Stimulated activated CD4-positive, alpha-beta T cell treated with anti-CD3 and anti-CD28 coated beads, Interleukin-12 subunit alpha, Interleukin-12 subunit beta, amount 100 ng/mL, for 48 hours (primary cell): ENCODE data around the gene CASP8.
"Not testable (repeated sequence)": the region's sequence is repeated elsewhere in the genome, so short reads cannot be mapped to it uniquely, and the experiment has no call there.

Experiments used
- DNase-seq, 3 donors: peaks; one replicate each; pipeline ENCODE4 v3.0.0-alpha.2; 2020; ENCODE audit warnings: low read depth in 2 of 3, low spot score in 1 of 3

The CASP8 gene

GRCh38 chr2:201260302-201260800, at the start of gene CASP8:
CASP8 (plus strand) TSS chr2:201260536; CDS start chr2:201266487, 5,951 bp downstream.
- DNase-seq = peak; percentile 40 to 51 (median 50)

GRCh38 chr2:201215963-201216362, 44.4 kb upstream of the CASP8 start:
- DNase-seq = no peak

- no peak for DNase-seq
Observed at GRCh38 chr2:201216918-201217317, 43.4 kb upstream of the CASP8 start.

DNA sequence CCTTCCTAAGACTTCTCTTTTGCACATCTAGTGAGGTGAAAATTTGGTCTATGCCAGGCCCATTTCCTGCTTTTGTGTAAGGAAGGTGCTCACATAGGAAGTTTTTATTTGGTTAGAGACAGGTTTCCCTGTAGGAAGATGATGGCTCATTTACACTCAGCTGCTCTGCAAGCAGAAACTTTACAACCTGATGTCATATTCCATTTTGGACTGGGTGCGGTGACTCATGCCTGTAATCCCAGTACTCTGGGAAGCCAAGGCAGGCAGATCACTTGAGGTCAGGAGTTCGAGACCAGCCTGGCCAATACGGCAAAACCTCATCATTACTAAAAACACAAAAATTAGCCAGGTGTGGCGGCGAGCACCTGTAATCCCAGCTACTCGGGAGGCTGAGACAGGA, 41.6 kb upstream of the CASP8 start:
- no peak for DNase-seq

DNA sequence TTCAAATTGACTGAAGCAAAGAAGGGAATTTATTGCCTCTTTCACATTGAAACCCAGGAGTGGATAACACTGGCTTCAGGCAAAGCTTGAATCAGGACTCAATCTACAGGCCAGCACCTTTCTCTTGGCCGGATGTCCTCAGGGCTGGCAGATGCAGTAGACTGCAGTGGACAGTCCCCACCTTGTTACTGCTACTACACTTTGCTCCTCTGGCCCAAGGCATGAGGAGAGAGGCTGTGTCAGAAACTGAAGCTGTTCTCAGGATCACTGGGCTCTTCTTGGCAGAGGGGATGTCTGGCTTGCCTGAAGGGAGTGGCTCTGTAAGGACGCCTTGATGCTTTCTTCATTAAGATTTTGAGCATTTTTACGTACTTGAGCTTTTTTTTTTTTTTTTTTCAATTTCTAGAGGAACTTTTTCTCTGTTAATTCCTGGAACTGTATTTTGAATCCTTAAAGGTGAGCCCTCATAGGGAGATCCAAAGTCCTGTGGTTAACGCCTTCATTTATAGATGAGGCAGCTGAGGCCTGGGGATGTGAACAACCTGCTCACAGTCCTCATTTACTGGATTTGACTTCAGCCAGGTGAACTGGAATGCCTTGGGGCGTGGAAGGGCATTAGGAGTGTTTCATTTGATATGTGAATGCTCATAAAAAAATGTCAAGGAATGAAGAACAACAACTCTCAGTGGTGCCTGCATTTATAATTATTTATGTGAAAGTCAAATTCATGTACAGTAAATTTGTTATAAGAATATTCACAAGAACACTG, 40.8 kb upstream of the CASP8 start:
- no peak for DNase-seq

GRCh38 chr2:201220102-201220570, 40.2 kb upstream of the CASP8 start:
- no peak for DNase-seq

DNA sequence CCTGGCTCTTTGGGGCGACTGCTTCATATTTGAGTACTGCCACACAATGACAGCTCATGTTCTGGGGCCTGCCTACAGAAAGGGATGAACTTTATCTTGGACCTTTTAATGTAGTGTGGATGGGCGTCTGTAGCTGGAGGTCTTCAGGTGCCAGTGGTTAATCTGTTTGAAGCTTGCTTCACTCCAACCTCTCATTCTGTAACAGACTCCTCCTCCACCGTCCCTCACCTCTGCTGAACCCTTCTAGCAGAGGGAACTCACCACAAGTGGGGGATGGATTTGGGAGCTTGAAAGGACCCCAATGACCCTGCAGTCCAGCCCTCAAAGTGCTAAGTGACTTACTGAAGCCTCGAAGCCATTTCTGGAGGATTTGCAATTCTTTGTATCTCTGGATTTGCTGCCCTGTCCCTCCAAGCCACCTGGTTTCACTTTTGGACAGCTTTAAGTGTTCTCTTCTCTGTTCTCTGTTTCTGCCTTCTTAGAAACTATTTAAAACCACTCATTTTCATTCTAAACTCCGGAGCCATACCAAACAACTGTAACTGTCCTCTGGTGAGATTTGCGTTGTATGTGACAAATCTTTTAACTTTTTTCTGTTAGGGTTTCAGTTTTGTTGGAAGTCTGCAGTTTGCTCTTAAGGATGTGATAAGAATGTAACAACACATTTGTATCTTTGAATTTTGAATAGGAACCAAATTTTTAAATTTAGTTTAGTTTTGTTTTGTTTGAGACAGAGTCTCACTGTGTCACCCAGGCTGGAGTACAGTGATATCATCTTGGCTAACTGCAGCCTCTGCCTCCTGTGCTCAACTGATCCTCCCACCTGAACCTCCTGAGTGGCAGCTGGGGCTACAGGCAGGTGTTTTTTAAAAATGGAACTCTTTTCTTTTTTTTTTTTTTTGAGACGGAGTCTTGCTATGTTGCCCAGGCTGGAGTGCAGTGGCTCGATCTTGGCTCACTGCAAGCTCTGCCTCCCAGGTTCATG, 37.0 kb upstream of the CASP8 start:
- DNase-seq = no peak

DNA sequence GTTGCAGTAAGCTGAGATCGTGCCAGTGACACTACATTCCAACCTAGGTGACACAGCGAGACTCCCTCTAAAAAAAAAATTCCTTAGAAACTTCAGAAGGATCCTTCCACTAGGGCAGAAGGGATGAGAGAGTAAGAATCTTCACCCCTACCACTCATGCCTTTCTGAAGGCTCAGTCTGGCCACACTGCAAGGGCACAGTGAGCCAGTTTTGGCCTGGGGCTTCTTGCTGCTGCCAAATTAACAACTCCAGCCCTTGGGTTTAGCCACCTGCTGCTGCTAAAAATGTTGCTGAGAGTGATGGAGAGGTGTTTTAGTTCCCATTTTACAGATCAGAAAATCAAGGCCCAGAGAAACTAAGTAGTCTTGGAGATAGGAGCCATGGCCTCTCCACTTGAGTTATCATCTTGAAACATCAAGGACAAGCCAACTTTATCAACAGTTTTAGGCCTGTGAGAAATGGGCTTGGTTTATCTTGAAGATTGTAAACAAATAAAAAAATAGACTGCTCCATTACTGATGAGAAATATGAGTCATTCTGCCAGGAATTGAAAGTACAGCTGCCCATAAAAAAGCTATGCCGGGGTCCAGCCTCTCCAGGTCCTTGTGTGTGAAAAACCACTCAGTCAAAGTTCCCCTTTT, 31.9 kb upstream of the CASP8 start:
- DNase-seq = no peak

DNA sequence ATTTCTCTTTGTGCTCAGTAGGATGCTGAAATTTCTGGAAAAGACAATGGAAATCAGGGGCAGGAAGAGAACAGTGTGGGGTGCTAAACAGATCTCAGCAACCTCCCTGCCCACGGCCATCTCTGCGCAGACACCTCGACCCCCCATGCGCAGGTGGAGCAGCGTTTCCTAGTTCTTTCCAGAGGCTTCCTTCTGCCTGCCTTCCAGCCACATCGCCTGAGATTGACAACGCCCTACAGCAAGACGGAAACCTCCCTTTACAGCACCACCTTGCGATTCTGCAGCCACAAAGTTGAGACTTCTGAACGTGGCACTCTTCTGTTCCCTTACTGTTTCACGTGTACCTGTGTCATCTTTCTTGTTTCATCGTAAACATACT, 31.4 kb upstream of the CASP8 start:
- DNase-seq = no peak

DNA sequence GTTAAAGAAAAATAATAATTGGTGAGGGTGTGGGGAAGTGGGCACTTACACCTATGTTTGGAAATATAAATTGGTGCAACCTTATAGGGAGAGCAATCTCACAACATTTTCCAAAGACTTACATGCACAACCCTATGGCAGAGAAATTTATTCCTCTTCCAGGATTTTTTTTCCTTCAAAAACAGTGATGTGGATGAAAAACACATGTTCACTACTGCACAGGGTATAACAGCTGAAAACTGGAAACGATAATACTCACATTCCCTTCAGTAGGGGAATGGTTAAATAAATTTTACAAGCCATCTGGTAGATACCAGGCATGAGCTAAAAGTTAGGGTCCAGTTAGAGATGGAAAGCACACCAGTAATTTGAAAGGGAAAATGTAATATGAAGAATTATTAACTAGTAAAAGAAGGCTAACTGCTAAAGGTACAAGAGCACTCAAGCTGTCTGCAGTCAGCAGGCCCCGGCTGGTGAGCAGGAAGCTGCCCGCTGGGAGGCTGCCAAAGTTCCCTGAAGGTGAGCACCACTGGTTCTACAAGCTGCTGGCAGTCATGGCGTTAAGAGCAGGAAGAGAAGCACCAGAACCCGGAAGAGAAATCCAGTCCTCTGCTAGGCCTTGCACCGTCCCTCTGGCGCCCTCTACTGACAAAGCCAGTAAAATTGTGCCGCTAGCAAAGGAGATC, 28.4 kb upstream of the CASP8 start:
- peak; percentile 87 to 94 (median 87) for DNase-seq

DNA sequence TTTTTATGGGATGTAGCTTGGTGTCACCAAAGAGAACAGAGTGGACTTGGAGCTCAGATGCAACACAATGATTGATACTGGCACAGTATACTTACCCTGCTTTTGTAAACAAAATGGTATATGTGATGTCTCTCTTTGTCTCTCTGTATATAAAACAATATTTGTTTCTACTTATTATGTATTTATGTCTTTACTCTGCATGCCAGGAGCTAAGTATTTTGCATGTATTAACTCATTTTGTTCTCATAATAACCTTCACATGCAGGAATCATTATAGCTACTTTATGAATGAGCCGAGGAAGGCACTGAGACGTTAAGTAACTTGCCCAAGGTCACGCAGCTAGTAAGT, 27.9 kb upstream of the CASP8 start:
- no peak for DNase-seq

DNA sequence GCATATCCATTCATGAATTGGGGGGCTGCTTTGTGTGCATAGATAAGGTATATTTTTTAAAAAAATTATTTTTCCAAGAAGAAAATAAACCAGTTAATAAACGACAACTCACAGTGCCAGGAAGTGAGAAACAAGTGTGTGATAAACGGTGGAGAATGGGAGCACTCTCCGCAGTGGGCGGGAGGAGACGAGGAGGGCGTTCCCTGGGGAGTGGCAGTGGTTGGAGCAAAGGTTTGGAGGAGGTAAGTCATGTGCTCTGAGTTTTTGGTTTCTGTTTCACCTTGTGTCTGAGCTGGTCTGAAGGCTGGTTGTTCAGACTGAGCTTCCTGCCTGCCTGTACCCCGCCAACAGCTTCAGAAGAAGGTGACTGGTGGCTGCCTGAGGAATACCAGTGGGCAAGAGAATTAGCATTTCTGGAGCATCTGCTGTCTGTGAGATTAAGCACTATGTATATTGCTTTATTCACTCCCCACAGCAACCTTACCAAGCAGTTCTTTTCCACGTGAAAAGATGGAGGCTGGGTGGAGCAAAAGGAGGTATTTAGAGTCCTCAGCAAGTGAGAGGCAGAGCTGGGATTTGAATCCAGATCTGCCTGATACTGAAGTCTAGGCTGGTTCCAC, 27.0 kb upstream of the CASP8 start:
- peak; percentile 79 to 85 (median 83) for DNase-seq

GRCh38 chr2:201233812-201234662, 26.3 kb upstream of the CASP8 start:
- no peak for DNase-seq

GRCh38 chr2:201234663-201235135, 25.6 kb upstream of the CASP8 start:
- DNase-seq = no peak

DNA sequence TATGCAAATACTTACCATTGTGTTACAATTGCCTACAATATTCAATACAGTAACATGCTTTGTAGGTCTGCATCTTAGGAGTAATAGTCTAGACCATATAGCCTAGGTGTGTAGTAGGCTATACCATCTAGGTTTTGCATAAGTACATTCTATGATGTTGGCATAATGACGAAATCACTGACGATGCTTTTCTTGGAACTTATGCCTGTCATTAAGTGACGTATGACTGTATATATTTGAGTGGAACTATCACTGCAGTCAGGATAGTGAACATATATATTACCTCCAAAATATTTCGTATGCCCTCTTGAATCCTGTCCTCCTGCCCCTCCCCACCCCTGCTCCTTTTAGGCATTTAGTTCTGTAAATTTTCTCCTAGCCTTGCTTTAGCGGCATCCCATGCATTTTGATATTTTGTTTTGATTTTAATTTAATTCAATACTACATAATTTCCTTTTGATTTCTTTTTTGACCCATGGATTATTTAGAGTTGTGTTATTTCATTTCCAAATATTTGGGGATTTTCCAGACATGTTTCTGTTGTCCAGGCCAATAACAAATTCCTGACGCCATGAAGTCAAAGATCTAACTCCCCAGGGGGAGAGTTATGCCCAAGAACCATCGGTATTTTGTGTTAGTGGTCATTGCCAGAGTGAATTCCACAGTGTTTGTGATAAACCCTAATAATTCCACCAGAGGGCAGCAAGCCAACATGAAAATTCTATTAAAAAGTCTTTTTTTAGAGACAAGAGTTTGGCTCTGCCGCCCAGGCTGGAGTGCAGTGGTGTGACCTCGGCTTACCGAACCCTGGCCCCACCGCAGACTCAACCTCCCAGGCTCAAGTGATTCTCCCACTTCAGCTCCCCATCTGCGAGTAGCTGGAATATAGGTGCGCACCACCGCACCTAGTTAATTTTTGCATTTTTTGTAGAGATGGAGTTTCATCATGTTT, 24.2 kb upstream of the CASP8 start:
- DNase-seq = peak in 1 of 3 donors; percentile 63

DNA sequence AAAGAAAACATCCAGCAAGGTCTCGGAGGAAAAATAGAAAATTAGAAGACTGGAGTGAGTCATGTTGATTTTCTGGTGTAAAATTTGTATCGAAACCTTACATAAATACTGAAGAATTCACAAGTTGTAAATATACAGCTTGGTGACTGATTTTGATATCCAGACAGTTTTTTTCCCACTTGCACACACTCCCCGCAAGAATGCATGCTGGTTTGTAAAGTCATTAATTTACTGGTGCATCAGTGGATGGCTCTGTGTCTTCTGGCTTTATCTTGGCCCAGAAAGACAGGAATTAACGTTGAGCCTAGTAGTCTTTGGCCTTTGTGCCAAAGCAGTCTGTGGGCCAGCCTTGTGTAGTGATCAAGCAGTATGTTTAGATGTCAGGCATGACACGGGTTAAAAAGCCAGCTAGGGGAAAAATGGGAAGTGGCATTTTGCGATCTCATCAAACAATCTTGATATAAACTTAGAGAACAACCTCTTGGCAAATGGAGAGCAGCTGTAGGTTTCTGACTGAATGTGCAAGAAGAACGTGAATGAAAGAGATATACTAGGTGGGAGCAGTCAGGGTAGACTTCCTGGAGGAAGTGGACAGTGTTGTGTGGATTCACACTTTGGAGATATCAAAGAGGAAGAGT, 22.7 kb upstream of the CASP8 start:
- DNase-seq = no peak

- not testable (repeated sequence) for DNase-seq
Observed at GRCh38 chr2:201239167-201239935, 21.0 kb upstream of the CASP8 start.
